Lower leg skin (tissue), 4 donors: ENCODE results near the gene ARID3B. TPM values are rescaled to one million over a fixed set of nuclear protein-coding genes. Genes with fewer than 3 reads are reported as not detected.
A peak's percentile ranks its signal among the peaks of the same experiment; 100 is the strongest.

Experiments
- DNase-seq, 2 donors: peaks; one replicate each; pipeline ENCODE4 v3.0.0-alpha.2; 2019; ENCODE audit warnings: low spot score in 2 of 2
- H3K4me3 ChIP-seq: fragments of 200-600 bp; sonication (generic); 2 replicates; pipeline ENCODE4 v1.5.1; 2017; ENCODE audit warnings: mild to moderate bottlenecking, low read depth; ENCODE audit not compliant: poor library complexity, severe bottlenecking
- POLR2A ChIP-seq, 2 donors: fragments of 450-650 bp; IDR thresholded peaks; one replicate each; pipeline ENCODE4 v1.6.1; 2016 to 2017; ENCODE audit warnings: antibody characterized with exemption in 2 of 2, mild to moderate bottlenecking in 1 of 2, moderate library complexity in 1 of 2
- WGBS, 2 donors: methylation state at CpG; one replicate each; pipeline ENCODE4 v1.1.5; 2018; 5-methylcytosine and 5-hydroxymethylcytosine counted together
- intact Hi-C: fragments of 100-400 bp; cut with DNase I; formaldehyde crosslinking; loops from one replicate; pipeline ENCODE4 v1.15.0; 2023; ENCODE audit warnings: low total_unique reads
- total RNA-seq, 4 donors: library from RNA; depleted of rRNA; stranded (reverse); fragments of >200 nt; gene quantifications; one replicate each; pipeline ENCODE4 v1.1.0, GENCODE V29; 2016
- TF ChIP-seq, protein P1 (sequence below), 3 donors: fragments of 450-650 bp; IDR thresholded peaks; one replicate each; pipeline ENCODE4 v1.5.1; 2016; ENCODE audit warnings: antibody characterized with exemption in 3 of 3, mild to moderate bottlenecking in 3 of 3, moderate library complexity in 2 of 3

ARID3B gene
- total RNA-seq, 4 donors from 2014 or later, result 4.9 to 6.3 (median 6.1) TPM

DNA sequence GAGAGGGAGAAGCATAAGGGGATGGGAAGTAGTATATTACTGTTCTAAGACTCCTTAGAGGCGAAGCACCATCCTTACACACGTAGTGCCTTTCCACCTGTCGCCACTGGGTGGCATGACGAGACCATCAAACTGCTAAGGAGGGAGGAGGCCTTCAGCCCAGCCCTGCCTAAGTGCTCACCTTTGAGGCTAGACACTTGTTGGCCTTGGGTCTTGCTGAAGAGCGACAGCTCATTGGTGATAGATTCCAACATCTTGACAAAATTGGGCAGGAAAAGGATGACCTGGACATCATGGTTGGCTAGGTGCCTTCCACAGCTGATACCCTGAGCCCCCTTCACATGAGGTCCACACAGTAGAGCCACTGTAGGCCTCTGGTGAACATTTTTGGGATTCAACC is 94.2 kb downstream of the ARID3B start:
- peak in 1 of 2 donors; percentile 44 for DNase-seq

DNA sequence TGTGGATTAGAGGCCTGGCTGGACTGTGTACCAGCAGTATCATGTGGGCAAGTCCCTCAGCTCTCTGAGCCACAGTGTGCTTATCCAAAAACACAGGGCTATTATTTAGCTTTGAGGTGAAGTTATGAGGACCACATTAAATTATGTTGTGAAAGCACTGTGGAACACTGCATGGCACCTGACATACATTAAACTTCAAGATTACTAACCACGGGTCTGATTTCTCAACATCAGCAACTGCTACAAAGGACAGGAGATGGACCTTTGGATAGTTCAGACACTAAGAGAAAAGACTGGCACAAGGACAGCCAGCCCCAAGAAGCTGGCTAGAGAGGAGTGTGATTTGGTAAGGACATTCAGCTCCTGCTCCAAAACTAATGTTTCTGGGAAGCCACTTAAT is 96.0 kb downstream of the ARID3B start:
- no peak overlapping the region for H3K4me3 ChIP-seq
- 76 to 79% methylated on average over 1 of the region's 1 CpG for WGBS, 2 donors
- no peak for DNase-seq
- intact Hi-C loops, result loop anchor here (5.0 kb wide), 1 partner anchor 130 kb away; no protein-coding TSS in a partner anchor
- no peak for TF ChIP-seq POLR2A (IDR thresholded peaks at IDR 0.05)
- TF ChIP-seq, protein P1, sequence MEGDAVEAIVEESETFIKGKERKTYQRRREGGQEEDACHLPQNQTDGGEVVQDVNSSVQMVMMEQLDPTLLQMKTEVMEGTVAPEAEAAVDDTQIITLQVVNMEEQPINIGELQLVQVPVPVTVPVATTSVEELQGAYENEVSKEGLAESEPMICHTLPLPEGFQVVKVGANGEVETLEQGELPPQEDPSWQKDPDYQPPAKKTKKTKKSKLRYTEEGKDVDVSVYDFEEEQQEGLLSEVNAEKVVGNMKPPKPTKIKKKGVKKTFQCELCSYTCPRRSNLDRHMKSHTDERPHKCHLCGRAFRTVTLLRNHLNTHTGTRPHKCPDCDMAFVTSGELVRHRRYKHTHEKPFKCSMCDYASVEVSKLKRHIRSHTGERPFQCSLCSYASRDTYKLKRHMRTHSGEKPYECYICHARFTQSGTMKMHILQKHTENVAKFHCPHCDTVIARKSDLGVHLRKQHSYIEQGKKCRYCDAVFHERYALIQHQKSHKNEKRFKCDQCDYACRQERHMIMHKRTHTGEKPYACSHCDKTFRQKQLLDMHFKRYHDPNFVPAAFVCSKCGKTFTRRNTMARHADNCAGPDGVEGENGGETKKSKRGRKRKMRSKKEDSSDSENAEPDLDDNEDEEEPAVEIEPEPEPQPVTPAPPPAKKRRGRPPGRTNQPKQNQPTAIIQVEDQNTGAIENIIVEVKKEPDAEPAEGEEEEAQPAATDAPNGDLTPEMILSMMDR (IDR thresholded peaks at IDR 0.05), result no peak

More for the DNA sequence above, 94.2 kb downstream of the ARID3B start:
- intact Hi-C loops, result loop anchor here (5.0 kb wide), 1 partner anchor 132 kb away; no protein-coding TSS in a partner anchor
- no peak for TF ChIP-seq POLR2A (IDR thresholded peaks at IDR 0.05)
- TF ChIP-seq, protein P1 (IDR thresholded peaks at IDR 0.05), result peak in 1 of 3 donors; percentile 92
- 20 to 21% methylated on average over 5 of the region's 5 CpGs for WGBS, 2 donors
- no peak overlapping the region for H3K4me3 ChIP-seq

DNA sequence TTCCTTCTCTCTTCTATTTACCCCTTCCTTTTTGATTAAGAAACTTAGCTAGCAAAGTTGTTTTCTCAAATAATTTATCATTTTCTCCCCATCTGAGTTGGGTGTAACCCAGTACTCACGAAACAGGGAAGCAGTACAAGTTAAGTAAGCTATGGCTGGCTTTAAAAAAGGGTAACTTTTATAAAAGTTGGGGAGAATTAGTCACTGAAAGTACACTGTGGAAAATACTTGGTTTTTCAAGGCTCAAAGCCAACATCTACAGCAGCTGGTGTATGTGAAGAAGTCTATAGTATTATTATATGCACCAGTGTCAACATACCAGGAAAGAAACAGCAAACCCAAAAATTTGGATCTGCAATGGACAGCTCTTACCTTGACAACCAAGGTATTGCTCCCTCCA is 100.1 kb downstream of the ARID3B start:
- intact Hi-C loops, result no loop called here
- TF ChIP-seq POLR2A (IDR thresholded peaks at IDR 0.05), result no peak
- TF ChIP-seq, protein P1 (IDR thresholded peaks at IDR 0.05), result no peak
- WGBS, 2 donors, result 55 to 70% methylated on average over 1 of the region's 1 CpG
- DNase-seq, result no peak
- H3K4me3 ChIP-seq, result no peak overlapping the region

GRCh38 chr15:74642348-74642733 is 101.3 kb downstream of the ARID3B start:
- intact Hi-C loops, result no loop called here
- no peak for TF ChIP-seq POLR2A (IDR thresholded peaks at IDR 0.05)
- TF ChIP-seq, protein P1 (IDR thresholded peaks at IDR 0.05), result no peak
- WGBS, 2 donors, result 47 to 70% methylated on average over 4 of the region's 4 CpGs
- no peak overlapping the region for H3K4me3 ChIP-seq
- peak in 1 of 2 donors; percentile 54 for DNase-seq

GRCh38 chr15:74642734-74643664 is 102.0 kb downstream of the ARID3B start:
- 25 to 26% methylated on average over 11 of the region's 11 CpGs for WGBS, 2 donors
- no peak overlapping the region for H3K4me3 ChIP-seq
- intact Hi-C loops, result no loop called here
- DNase-seq, result peak in 1 of 2 donors; percentile 58
- TF ChIP-seq, protein P1 (IDR thresholded peaks at IDR 0.05), result no peak
- no peak for TF ChIP-seq POLR2A (IDR thresholded peaks at IDR 0.05)
